H1 (cell line): ENCODE measurements around the gene TAC4. TPM values are rescaled to one million over a fixed set of nuclear protein-coding genes. Genes with fewer than 3 reads are reported as not detected.

Source experiments
- CTCF ChIA-PET: fragments of 300-600 bp; sonication (Branson Sonifier 250); formaldehyde crosslinking; loops from one replicate; lab custom pipeline; 2021; ENCODE audit not compliant: partially characterized antibody; lab: Charles Lee
- POLR2A ChIA-PET: fragments of 300-600 bp; sonication (Branson Sonifier 250); formaldehyde crosslinking; loops from one replicate; lab custom pipeline; 2021; ENCODE audit warnings: inconsistent platforms; ENCODE audit not compliant: partially characterized antibody; lab: Charles Lee
- DNase-seq, 2 experiments: peaks; one replicate each; pipeline versions ENCODE4 v3.0.0 to v3.0.0-alpha.2; 2010 to 2022; ENCODE audit warnings: low spot score in 2 of 2, low read depth in 1 of 2, mixed read lengths in 1 of 2
- FAIRE-seq: peaks from 2 replicates; lab custom pipeline; 2011; peaks lifted over from hg19 to GRCh38; lab: Jason Lieb, UNC
- H2AFZ ChIP-seq: 2 replicates; pipeline ENCODE4 v1.8.1; 2012; ENCODE audit warnings: low read length, inconsistent platforms
- H2AK5ac ChIP-seq: 2 replicates; pipeline ENCODE4 v1.6.1; 2013; ENCODE audit warnings: low read depth, low read length
- H2BK120ac ChIP-seq: replicated peaks from 2 replicates; pipeline ENCODE3; 2013; ENCODE audit warnings: low read depth, low read length, inconsistent platforms
- H2BK12ac ChIP-seq: 2 replicates; pipeline ENCODE4 v1.6.1; 2013; ENCODE audit warnings: low read depth, low read length
- H2BK15ac ChIP-seq: 2 replicates; pipeline ENCODE4 v1.6.1; 2013; ENCODE audit warnings: low read length
- H2BK20ac ChIP-seq: 2 replicates; pipeline ENCODE4 v1.6.1; 2013; ENCODE audit warnings: low read length
- H2BK5ac ChIP-seq: 2 replicates; pipeline ENCODE4 v1.6.1; 2013; ENCODE audit warnings: low read depth, low read length
- H3K14ac ChIP-seq: 2 replicates; pipeline ENCODE4 v1.6.1; 2013; ENCODE audit warnings: inconsistent platforms; ENCODE audit not compliant: insufficient read length
- H3K18ac ChIP-seq: 2 replicates; pipeline ENCODE4 v1.6.1; 2013; ENCODE audit warnings: low read length; ENCODE audit errors: extremely low read depth
- H3K23ac ChIP-seq: 2 replicates; pipeline ENCODE4 v1.6.1; 2013; ENCODE audit warnings: inconsistent platforms; ENCODE audit not compliant: insufficient read length
- H3K23me2 ChIP-seq: 2 replicates; pipeline ENCODE4 v1.6.1; 2013; ENCODE audit warnings: low read depth, low read length
- H3K27ac ChIP-seq: 2 replicates; pipeline ENCODE4 v1.6.1; 2011; ENCODE audit warnings: low read depth, low read length, inconsistent platforms
- H3K27me3 ChIP-seq, 4 experiments: replicated peaks in 1 of 4; 1 replicate in 1 of 4; 2 replicates in 3 of 4; pipeline versions ENCODE4 v1.6.1 to v1.8.1; 2011 to 2013; ENCODE audit warnings: low read length in 3 of 4, mild to moderate bottlenecking in 3 of 4, inconsistent platforms in 2 of 4, mixed read lengths in 2 of 4, moderate library complexity in 1 of 4; ENCODE audit not compliant: control insufficient read depth in 3 of 4, insufficient read depth in 3 of 4; ENCODE audit errors: extremely low read depth in 1 of 4
- H3K36me3 ChIP-seq, 4 experiments: 2 replicates each; pipeline versions ENCODE4 v1.6.1 to v1.8.1; 2011 to 2013; ENCODE audit warnings: mild to moderate bottlenecking in 4 of 4, low read length in 3 of 4, moderate library complexity in 2 of 4, control low read depth in 1 of 4, inconsistent platforms in 1 of 4; ENCODE audit not compliant: insufficient read depth in 4 of 4, control insufficient read depth in 2 of 4
- H3K4ac ChIP-seq: replicated peaks from 2 replicates; pipeline ENCODE3; 2013; ENCODE audit warnings: low read length, low read depth, mixed read lengths, inconsistent platforms; ENCODE audit not compliant: insufficient read length
- H3K4me1 ChIP-seq, 4 experiments: replicated peaks in 1 of 4; 1 replicate in 1 of 4; 2 replicates in 3 of 4; pipeline versions ENCODE4 v1.6.1 to v1.8.1; 2011 to 2013; ENCODE audit warnings: low read length in 3 of 4, inconsistent platforms in 2 of 4, mixed read lengths in 1 of 4; ENCODE audit not compliant: insufficient read depth in 4 of 4, control insufficient read depth in 3 of 4
- H3K4me2 ChIP-seq, 2 experiments: 2 replicates each; pipeline versions ENCODE4 v1.6.1 to v1.8.1; 2011 to 2013; ENCODE audit warnings: low read depth in 2 of 2, low read length in 2 of 2, control low read depth in 1 of 2, inconsistent platforms in 1 of 2, mild to moderate bottlenecking in 1 of 2; ENCODE audit not compliant: insufficient read depth in 1 of 2
- H3K4me3 ChIP-seq, 4 experiments: fragments of 200-600, 300-600 bp in 1 of 4; sonication (generic), shearing (Covaris generic), sonication (Bioruptor Twin) in 1 of 4; 2 replicates each; pipeline versions ENCODE4 v1.5.1 to v1.8.1; 2011 to 2016; ENCODE audit warnings: low read length in 4 of 4, low read depth in 3 of 4, control low read depth in 2 of 4, inconsistent platforms in 2 of 4, mild to moderate bottlenecking in 2 of 4, mixed read lengths in 1 of 4, moderate library complexity in 1 of 4; ENCODE audit not compliant: insufficient read depth in 2 of 4; ENCODE audit errors: extremely low read depth in 1 of 4
- H3K56ac ChIP-seq: replicated peaks from 2 replicates; pipeline ENCODE3; 2013; ENCODE audit warnings: low read depth, mild to moderate bottlenecking, mixed read lengths, low read length, inconsistent platforms; ENCODE audit not compliant: insufficient read length
- H3K79me1 ChIP-seq: 2 replicates; pipeline ENCODE4 v1.6.1; 2013; ENCODE audit warnings: low read depth, low read length, control low read depth
- H3K79me2 ChIP-seq, 2 experiments: 2 replicates each; pipeline versions ENCODE4 v1.6.1 to v1.8.1; 2012 to 2013; ENCODE audit warnings: low read length in 2 of 2, mild to moderate bottlenecking in 2 of 2, inconsistent platforms in 1 of 2; ENCODE audit not compliant: insufficient read depth in 2 of 2, control insufficient read depth in 1 of 2
- H3K9ac ChIP-seq, 4 experiments: replicated peaks in 1 of 4; 1 replicate in 1 of 4; 2 replicates in 3 of 4; pipeline versions ENCODE4 v1.6.1 to v1.8.1; 2011 to 2013; ENCODE audit warnings: low read depth in 3 of 4, low read length in 3 of 4, control low read depth in 2 of 4, mild to moderate bottlenecking in 2 of 4, moderate library complexity in 2 of 4, inconsistent platforms in 1 of 4; ENCODE audit errors: extremely low read depth in 1 of 4
- H3K9me3 ChIP-seq, 2 experiments: 2 replicates each; pipeline versions ENCODE4 v1.6.1 to v1.8.1; 2012 to 2013; ENCODE audit warnings: mild to moderate bottlenecking in 2 of 2, moderate library complexity in 2 of 2, control low read depth in 1 of 2, inconsistent platforms in 1 of 2, low read depth in 1 of 2, low read length in 1 of 2, mixed read lengths in 1 of 2; ENCODE audit not compliant: insufficient read depth in 2 of 2
- H4K20me1 ChIP-seq, 2 experiments: replicated peaks in 1 of 2; 2 replicates each; pipeline versions ENCODE3 to v1.8.1; 2011 to 2013; ENCODE audit warnings: inconsistent platforms in 2 of 2, low read length in 2 of 2, mild to moderate bottlenecking in 1 of 2; ENCODE audit not compliant: insufficient read depth in 2 of 2, control insufficient read depth in 1 of 2
- H4K5ac ChIP-seq: 2 replicates; pipeline ENCODE4 v1.6.1; 2013; ENCODE audit warnings: low read length, low read depth, mixed read lengths, inconsistent platforms; ENCODE audit not compliant: insufficient read length
- H4K8ac ChIP-seq: 2 replicates; pipeline ENCODE4 v1.8.0; 2013; ENCODE audit warnings: mild to moderate bottlenecking, moderate library complexity, low read length, inconsistent platforms; ENCODE audit not compliant: insufficient read depth; ENCODE audit errors: extremely low read depth
- H4K91ac ChIP-seq: replicated peaks from 2 replicates; pipeline ENCODE3; 2013; ENCODE audit warnings: low read length, mixed read lengths, inconsistent platforms; ENCODE audit not compliant: insufficient read length
- CEBPB ChIP-seq: IDR thresholded peaks from 2 replicates; pipeline ENCODE4 v1.6.1; 2012; ENCODE audit warnings: low read depth, low read length
- CHD2 ChIP-seq: IDR thresholded peaks from 2 replicates; pipeline ENCODE4 v1.6.1; 2012; ENCODE audit warnings: low read length, improper control_type of control experiment
- CREB1 ChIP-seq: IDR thresholded peaks from 2 replicates; pipeline ENCODE4 v1.6.1; 2012; ENCODE audit warnings: inconsistent platforms
- POU5F1 ChIP-seq: IDR thresholded peaks from 2 replicates; pipeline ENCODE4 v1.6.1; 2011; ENCODE audit warnings: low read depth, mild to moderate bottlenecking, low read length, moderate library complexity
- SUZ12 ChIP-seq: fragments of 200-600 bp; sonication (generic); IDR thresholded peaks from 2 replicates; pipeline ENCODE4 v1.6.1; 2012; ENCODE audit warnings: mild to moderate bottlenecking, inconsistent platforms, low read length, moderate library complexity, mixed read lengths
- WGBS, 2 experiments: shearing (Covaris generic) in 1 of 2; methylation state at CpG; one replicate each; pipeline versions ENCODE4 v1.1.6 to v1.1.7; 2013 to 2015; ENCODE audit warnings: low lambda C conversion rate in 2 of 2, mixed read lengths in 2 of 2, inconsistent platforms in 1 of 2, low coverage in 1 of 2, missing lambda C conversion rate in 1 of 2; ENCODE audit not compliant: insufficient replicate concordance in 2 of 2, insufficient coverage in 1 of 2, insufficient read length in 1 of 2; ENCODE audit errors: extremely low coverage in 1 of 2, missing lambda C conversion rate in 1 of 2; 5-methylcytosine and 5-hydroxymethylcytosine counted together
- polyA plus RNA-seq, 7 experiments: library from polyadenylated mRNA; depleted of rRNA in 3 of 7; stranded (reverse) in 5 of 7; unstranded in 2 of 7; fragments of >200 nt in 5 of 7; fragments of 200-250 nt in 2 of 7; gene quantifications; 1 replicate in 5 of 7; 2 replicates in 1 of 7; 4 replicates in 1 of 7; pipeline versions ENCODE4 v1.2.1 to v1.2.3, GENCODE V29; 2011 to 2013; ENCODE audit warnings: missing spikeins in 2 of 7, mixed read lengths in 2 of 7
- total RNA-seq: library from RNA; stranded (reverse); fragmentation: NEBNext Ultra II Directional; extraction: Animal tissue kit (Norgen Biotek cat#: 25700); gene quantifications from 2 replicates; pipeline ENCODE4 v1.2.1, GENCODE V29; 2021

Gene TAC4
- total and polyA plus RNA-seq, 2 of the 8 experiments (the other 6 are each of a cell fraction or from before 2014, with no cell fraction given), result 0.15 TPM; not detected in 1

DNA sequence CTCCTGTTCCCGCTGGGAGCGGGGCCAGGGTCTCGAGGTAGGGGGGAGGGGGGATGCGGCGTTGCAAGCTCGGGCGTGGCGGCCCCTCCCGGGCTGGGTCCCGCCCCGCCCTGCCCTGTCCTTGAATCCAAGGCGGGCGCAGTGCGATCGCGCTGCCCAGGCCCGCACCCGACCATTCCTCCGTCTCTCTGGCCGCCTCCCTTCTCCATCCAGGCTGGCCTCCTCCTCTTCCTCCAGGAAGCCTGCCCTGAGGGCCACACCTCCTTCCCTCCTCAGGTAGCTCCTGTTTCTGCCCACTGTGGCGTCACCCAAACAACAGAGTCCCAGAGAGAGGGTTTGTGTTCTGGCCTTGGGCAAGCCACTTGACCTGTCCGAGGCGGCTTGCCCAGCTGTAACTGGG, 43.0 kb upstream of the TAC4 start:
- H3K18ac ChIP-seq, result no peak overlapping the region
- no peak overlapping the region for H3K56ac ChIP-seq
- no peak for TF ChIP-seq POU5F1
- 0 out of 2 replicates have a peak, but pooled peaks have one; percentile 3 for TF ChIP-seq CREB1
- no peak for TF ChIP-seq CEBPB
- TF ChIP-seq CHD2, result no peak
- peak; percentile 29; the same call in 1 of the 2 replicates for TF ChIP-seq SUZ12
- H3K79me1 ChIP-seq, result no peaks in the 10 kb centered on the region
- DNase-seq, result no peak
- H2BK5ac ChIP-seq, result no peak overlapping the region
- peak overlapping the region; percentile 59 to 62 for H3K4me2 ChIP-seq
- H4K5ac ChIP-seq, result no peak overlapping the region
- peaks cover 4 to 16% (median 13%) of the 10 kb centered on the region in 4 experiments for H3K4me1 ChIP-seq
- CTCF ChIA-PET, result interaction anchor here (0.6 to 10.0 kb wide), 11 partner anchors 8 to 1137 kb away, joined by 3 to 109 read pairs (median 9); partner anchors contain the start of gene DLX3
- H3K27ac ChIP-seq, result no peak overlapping the region
- H3K4ac ChIP-seq, result no peak overlapping the region
- no peak overlapping the region; the same call in 1 of the 2 replicates for H2AK5ac ChIP-seq
- peak overlapping the region; percentile 98; the same call in 1 of the 2 replicates for H2BK15ac ChIP-seq
- no peak overlapping the region for H4K8ac ChIP-seq
- no peak overlapping the region for H2BK120ac ChIP-seq
- peaks cover 3 to 29% (median 24%) of the 10 kb centered on the region in 4 experiments for H3K27me3 ChIP-seq
- no peak for FAIRE-seq
- H3K4me3 ChIP-seq, result peak overlapping the region in 1 of 4 experiments; percentile 52; a peak in 2 of 8 replicates
- no peak overlapping the region for H4K91ac ChIP-seq
- no peak overlapping the region for H3K9ac ChIP-seq
- H3K23me2 ChIP-seq, result no peaks in the 10 kb centered on the region; the same call in 1 of the 2 replicates
- 28% methylated on average over 7 of the region's 23 CpGs; no CpG with 5 or more reads in 1 of the 2 experiments for WGBS, 2 experiments
- H3K79me2 ChIP-seq, result no peaks in the 10 kb centered on the region
- no peaks in the 10 kb centered on the region for H3K36me3 ChIP-seq
- no peaks in the 10 kb centered on the region for H4K20me1 ChIP-seq
- no peak overlapping the region for H3K14ac ChIP-seq
- no peaks in the 10 kb centered on the region for H3K9me3 ChIP-seq
- POLR2A ChIA-PET, result interaction anchor here (1.6 to 2.2 kb wide), 3 partner anchors 10 to 19 kb away, joined by 5 to 9 read pairs (median 6); no protein-coding TSS in a partner anchor
- peak overlapping the region; percentile 56 for H2AFZ ChIP-seq
- no peak overlapping the region for H2BK20ac ChIP-seq
- no peak overlapping the region for H3K23ac ChIP-seq
- H2BK12ac ChIP-seq, result peak overlapping the region; percentile 85; the same call in 1 of the 2 replicates
